ENCODE measurements around the gene NFIX.

DNA sequence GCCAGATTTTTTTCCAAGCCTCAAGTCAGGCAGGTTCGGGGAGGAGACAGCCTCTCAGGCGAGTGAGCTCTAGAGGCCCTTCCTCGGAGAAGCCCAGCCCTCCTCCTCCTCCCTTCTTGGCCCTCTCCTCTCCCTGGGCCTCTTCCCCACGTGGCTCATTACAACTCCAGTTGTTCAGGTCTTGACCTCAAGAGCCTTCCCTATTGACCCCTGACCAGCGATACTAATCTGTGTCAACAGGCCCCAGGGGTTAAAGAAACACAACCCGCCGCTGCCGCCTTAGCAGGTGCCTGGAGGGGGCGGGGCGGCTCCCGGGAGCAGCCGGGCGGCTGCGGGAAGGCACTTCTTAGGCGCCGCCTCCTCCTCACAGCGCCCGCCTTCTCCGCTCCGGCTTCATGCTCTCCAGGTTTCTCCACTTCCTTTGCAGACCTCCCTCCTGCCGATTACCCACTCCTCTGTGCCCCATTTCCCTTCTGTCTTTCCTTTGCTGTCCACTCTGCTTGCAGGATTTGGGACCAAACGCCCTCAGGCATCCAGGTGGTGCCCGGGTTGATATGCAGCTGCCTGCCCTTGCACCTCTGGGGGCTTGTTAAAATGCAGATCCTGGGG lies 56.4 kb downstream of the NFIX start:
- TF ChIP-seq, protein P1, sequence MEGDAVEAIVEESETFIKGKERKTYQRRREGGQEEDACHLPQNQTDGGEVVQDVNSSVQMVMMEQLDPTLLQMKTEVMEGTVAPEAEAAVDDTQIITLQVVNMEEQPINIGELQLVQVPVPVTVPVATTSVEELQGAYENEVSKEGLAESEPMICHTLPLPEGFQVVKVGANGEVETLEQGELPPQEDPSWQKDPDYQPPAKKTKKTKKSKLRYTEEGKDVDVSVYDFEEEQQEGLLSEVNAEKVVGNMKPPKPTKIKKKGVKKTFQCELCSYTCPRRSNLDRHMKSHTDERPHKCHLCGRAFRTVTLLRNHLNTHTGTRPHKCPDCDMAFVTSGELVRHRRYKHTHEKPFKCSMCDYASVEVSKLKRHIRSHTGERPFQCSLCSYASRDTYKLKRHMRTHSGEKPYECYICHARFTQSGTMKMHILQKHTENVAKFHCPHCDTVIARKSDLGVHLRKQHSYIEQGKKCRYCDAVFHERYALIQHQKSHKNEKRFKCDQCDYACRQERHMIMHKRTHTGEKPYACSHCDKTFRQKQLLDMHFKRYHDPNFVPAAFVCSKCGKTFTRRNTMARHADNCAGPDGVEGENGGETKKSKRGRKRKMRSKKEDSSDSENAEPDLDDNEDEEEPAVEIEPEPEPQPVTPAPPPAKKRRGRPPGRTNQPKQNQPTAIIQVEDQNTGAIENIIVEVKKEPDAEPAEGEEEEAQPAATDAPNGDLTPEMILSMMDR (conservative IDR thresholded peaks at IDR 0.05 in 1 of 2, IDR thresholded peaks at IDR 0.05 in 1 of 2; ENCODE audit: low read depth in 1 of 2, low read length in 2 of 2): no peak
- no peak for TF ChIP-seq EZH2 (IDR thresholded peaks at IDR 0.05; ENCODE audit: low read length, missing control alignments)
